ENCODE data around the gene MRPL18. TPM values are rescaled to one million over a fixed set of nuclear protein-coding genes. Genes with fewer than 3 reads are reported as not detected.

MRPL18 gene
- polyA plus RNA-seq, 1 donor from 2014 or later: 105 TPM

GRCh38 chr6:159817951-159818739, 27.9 kb downstream of the MRPL18 start:
- Histone ChIP-seq H2AFZ (ENCODE audit: low read depth, low read length) (no peak overlapping the region), H3K4me3 (ENCODE audit: low read length) (no peak overlapping the region), H3K9me2 (ENCODE audit: insufficient read depth, low read length) (no peaks in the 10 kb centered on the region), H4K20me1 (ENCODE audit: insufficient read depth) (no peaks in the 10 kb centered on the region), H3K4me2 (ENCODE audit: low read length) (no peak overlapping the region), H3K27me3 (ENCODE audit: insufficient read depth, low read depth, low read length) (no peaks in the 10 kb centered on the region), H3F3A (ENCODE audit: insufficient read depth, low read length, poor library complexity, severe bottlenecking) (no peaks in the 10 kb centered on the region), H3K9me3 (ENCODE audit: low read length) (no peaks in the 10 kb centered on the region), H3K27ac (ENCODE audit: low read length) (no peak overlapping the region), H3K79me2 (replicated peaks; ENCODE audit: insufficient read depth, low read length) (no peaks in the 10 kb centered on the region), H3K9ac (ENCODE audit: low read length) (no peak overlapping the region), H3K36me3 (ENCODE audit: insufficient read depth, low read length) (no peaks in the 10 kb centered on the region)
- no peak for TF ChIP-seq SMC3 (conservative IDR thresholded peaks at IDR 0.05; ENCODE audit: poor library complexity)
- TF ChIP-seq EZH2 (IDR thresholded peaks at IDR 0.05; ENCODE audit: borderline replicate concordance, insufficient read depth, low read length, poor library complexity, severe bottlenecking): no peak
- no peak for TF ChIP-seq REST (IDR thresholded peaks at IDR 0.05; ENCODE audit: borderline replicate concordance)
- no peak for TF ChIP-seq TAF1 (IDR thresholded peaks at IDR 0.05; ENCODE audit: low read depth)
- TF ChIP-seq POLR2AphosphoS5 (IDR thresholded peaks at IDR 0.05): no peak
- TF ChIP-seq RAD21 (conservative IDR thresholded peaks at IDR 0.05): no peak
- TF ChIP-seq MXI1 (conservative IDR thresholded peaks at IDR 0.05; ENCODE audit: poor library complexity, severe bottlenecking): no peak
- no peak for TF ChIP-seq EP300 (conservative IDR thresholded peaks at IDR 0.05; ENCODE audit: poor library complexity, severe bottlenecking)
- no peak for TF ChIP-seq CTCF (IDR thresholded peaks at IDR 0.05; ENCODE audit: poor library complexity, severe bottlenecking)

GRCh38 chr6:159819098-159819497, 28.8 kb downstream of the MRPL18 start:
- H3K27ac ChIP-seq (ENCODE audit: low read length): no peak overlapping the region
- H3F3A ChIP-seq (ENCODE audit: insufficient read depth, low read length, poor library complexity, severe bottlenecking): no peaks in the 10 kb centered on the region
- H3K36me3 ChIP-seq (ENCODE audit: insufficient read depth, low read length): no peaks in the 10 kb centered on the region
- H3K79me2 ChIP-seq (replicated peaks; ENCODE audit: insufficient read depth, low read length): no peaks in the 10 kb centered on the region
- H2AFZ ChIP-seq (ENCODE audit: low read depth, low read length): no peak overlapping the region
- no peak overlapping the region for H3K9ac ChIP-seq (ENCODE audit: low read length)
- no peaks in the 10 kb centered on the region for H3K9me2 ChIP-seq (ENCODE audit: insufficient read depth, low read length)
- TF ChIP-seq RAD21 (conservative IDR thresholded peaks at IDR 0.05) (no peak), TAF1 (IDR thresholded peaks at IDR 0.05; ENCODE audit: low read depth) (no peak), CTCF (IDR thresholded peaks at IDR 0.05; ENCODE audit: poor library complexity, severe bottlenecking) (no peak), REST (IDR thresholded peaks at IDR 0.05; ENCODE audit: borderline replicate concordance) (no peak), SMC3 (conservative IDR thresholded peaks at IDR 0.05; ENCODE audit: poor library complexity) (no peak), MXI1 (conservative IDR thresholded peaks at IDR 0.05; ENCODE audit: poor library complexity, severe bottlenecking) (no peak), EP300 (conservative IDR thresholded peaks at IDR 0.05; ENCODE audit: poor library complexity, severe bottlenecking) (no peak)
- no peaks in the 10 kb centered on the region for H3K9me3 ChIP-seq (ENCODE audit: low read length)
- no peak overlapping the region for H3K4me2 ChIP-seq (ENCODE audit: low read length)
- no peaks in the 10 kb centered on the region for H3K27me3 ChIP-seq (ENCODE audit: insufficient read depth, low read depth, low read length)
- no peak overlapping the region for H3K4me3 ChIP-seq (ENCODE audit: low read length)
- no peaks in the 10 kb centered on the region for H4K20me1 ChIP-seq (ENCODE audit: insufficient read depth)
